Pulmonary artery endothelial cell (primary cell): Measurements from ENCODE around the gene RCHY1. TPM values are rescaled to one million over a fixed set of nuclear protein-coding genes. Genes with fewer than 3 reads are reported as not detected.
"Not testable (repeated sequence)": the region's sequence is repeated elsewhere in the genome, so short reads cannot be mapped to it uniquely, and the experiment has no call there.

Experiments used
- DNase-seq: peaks from one replicate; pipeline ENCODE4 v3.0.0-alpha.2; 2011; ENCODE audit warnings: low read depth, low spot score
- total RNA-seq: library from RNA; depleted of rRNA; stranded (reverse); fragments of >200 nt; gene quantifications from 2 replicates; pipeline ENCODE4 v1.2.3, GENCODE V29; 2014

Gene RCHY1
- 45.2 and 54.1 TPM in 2 replicates for total RNA-seq

GRCh38 chr4:75514131-75514948 lies at the start of gene RCHY1, which contains the start of gene THAP6:
Gene RCHY1 (minus strand): TSS chr4:75514403. CDS start chr4:75514286, 117 bp downstream.
Gene THAP6 (plus strand): TSS chr4:75514473. CDS start chr4:75515453, 980 bp downstream.
- peak; percentile 79 for DNase-seq

DNA sequence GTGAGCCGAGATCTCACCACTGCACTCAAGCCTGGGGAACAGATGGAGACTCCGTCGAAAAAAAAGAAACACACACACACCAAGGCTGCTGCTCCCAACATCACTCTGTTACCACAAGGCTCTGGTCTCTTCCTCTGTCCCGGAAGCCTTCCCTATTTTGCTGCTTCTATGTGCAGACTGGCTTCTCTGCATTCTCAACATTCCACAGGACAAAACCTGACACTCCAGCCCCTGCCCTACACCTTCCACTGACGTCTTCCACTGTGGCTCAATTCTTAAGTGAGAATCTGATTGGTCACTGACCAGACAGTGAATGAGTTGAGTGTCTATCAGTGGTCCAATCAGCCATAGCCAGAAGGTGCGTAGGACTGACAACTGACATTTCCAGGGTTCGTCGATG lies 47.6 kb upstream of the RCHY1 start:
- DNase-seq = no peak

GRCh38 chr4:75557696-75558095 lies 43.5 kb upstream of the RCHY1 start:
- DNase-seq = no peak

DNA sequence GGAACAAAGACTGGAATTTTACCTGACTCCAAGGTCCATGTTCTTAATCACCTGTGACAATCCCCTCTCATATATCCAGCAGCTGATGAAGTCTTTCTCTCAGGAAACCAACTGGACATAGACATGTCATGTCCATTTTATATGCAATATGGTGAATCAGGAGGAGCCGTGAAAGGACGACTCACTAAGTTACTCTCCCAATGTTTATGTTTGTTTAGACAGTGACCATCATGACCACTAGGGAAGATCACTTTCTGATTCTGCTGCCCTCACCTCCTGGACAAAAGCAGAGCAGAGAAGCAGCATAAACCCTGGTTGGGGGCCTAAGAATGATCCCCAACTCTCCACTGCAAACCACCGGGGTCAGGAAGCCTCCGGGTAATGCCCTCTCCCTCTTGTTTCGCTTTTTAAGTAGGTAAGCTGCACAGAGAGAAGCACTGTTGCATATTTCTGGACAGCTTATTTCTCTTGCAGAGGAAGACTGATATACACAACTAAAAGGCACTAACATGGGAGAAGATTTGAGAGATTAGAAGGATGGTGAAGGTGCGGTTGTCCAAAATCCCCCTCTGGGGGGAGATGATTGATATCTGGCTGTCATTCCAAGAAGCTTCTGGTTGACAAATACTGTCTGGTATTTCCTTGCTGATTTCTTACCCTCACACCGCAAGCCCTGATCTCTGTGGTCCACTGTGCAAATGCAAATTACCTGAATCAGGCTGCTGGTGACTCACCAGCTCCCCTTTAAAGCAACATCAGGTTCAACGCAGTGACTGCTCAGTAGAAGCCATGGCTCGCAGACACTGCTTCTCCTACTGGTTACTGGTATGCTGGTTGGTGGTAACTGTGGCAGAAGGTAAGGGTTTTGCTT lies 41.3 kb upstream of the RCHY1 start, which contains the start of gene ODAPH:
ODAPH (plus strand) TSS at position 773 of the 871 bp plus-strand sequence; CDS start at position 790, 17 bp downstream.
- DNase-seq = no peak

DNA sequence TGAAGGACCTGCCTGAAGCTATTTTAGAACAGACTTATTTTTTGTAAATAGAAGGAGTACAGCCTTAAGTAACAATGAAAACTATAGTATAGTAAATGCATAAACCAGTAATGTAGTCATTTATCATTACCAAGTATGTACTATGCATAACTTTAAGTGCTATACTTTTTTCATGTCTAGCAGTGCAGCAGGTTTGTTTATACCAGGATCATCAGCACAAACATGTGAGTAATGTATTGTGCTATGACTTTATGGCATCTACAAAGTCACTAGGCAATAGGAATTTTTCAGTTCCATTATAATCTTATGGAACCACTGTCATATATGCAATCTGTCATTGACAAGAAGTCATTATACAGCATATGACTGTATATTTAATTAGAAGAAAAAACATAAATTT lies 38.2 kb upstream of the RCHY1 start:
- no peak for DNase-seq

- no peak for DNase-seq
Measured at GRCh38 chr4:75549019-75549418, 34.8 kb upstream of the RCHY1 start.

- DNase-seq = no peak
Measured at GRCh38 chr4:75547647-75548387, 33.6 kb upstream of the RCHY1 start.

- no peak for DNase-seq
Measured at GRCh38 chr4:75545526-75545925, 31.3 kb upstream of the RCHY1 start.

DNA sequence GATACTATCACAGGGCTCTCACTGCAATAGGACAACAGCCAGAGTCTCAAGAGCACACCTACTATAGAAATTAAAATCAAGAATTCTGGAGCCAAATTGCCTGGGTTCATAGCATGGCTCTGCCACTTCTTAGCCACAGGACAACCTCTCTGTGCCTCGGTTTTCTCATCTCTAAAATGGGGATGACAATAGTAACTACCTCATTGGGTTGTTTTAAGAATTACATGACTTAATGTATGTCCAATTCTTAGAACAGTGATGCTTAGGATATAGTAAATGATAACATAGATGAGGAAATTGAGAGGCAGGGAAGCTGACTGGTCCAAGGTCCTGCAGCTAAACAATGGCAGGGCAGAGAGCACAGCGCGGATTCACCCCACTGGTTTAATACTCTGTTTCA lies 30.7 kb upstream of the RCHY1 start:
- no peak for DNase-seq

DNA sequence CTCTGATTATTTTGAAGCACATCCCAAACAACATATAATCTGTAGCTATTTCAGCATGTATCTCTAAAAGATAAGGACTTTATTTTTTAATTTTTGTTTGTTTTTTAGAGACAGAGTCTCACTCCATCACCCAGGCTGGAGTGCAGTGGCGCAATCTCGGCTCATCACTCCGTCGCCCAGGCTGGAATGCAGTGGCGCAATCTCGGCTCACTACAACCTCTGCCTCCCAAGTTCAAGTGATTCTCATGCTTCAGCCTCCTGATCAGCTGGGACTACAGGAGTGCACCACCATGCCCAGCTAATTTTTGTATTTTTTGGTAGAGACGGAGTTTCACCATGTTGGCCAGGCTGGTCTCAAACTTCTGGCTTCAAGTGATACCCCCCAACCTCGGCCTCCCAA lies 30.0 kb upstream of the RCHY1 start:
- DNase-seq = not testable (repeated sequence)

DNA sequence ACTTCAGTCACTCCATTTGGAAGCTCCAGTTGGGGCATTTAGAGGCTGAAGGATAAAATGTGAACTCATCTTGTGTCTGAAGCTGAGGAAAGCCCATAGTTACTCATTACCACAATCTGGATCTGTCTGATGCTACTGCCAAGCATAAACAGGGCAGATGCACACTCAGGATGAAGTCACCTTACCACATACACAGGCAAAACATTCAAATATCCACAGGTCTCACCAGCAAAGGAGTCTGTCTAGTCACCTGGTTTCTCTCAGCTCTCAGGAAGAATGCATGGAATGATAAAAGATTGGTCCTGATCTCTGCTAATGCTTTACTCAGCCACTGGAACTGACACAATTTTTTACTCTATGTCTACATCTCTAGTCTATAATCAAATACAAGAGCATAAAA lies 28.6 kb upstream of the RCHY1 start:
- no peak for DNase-seq

DNA sequence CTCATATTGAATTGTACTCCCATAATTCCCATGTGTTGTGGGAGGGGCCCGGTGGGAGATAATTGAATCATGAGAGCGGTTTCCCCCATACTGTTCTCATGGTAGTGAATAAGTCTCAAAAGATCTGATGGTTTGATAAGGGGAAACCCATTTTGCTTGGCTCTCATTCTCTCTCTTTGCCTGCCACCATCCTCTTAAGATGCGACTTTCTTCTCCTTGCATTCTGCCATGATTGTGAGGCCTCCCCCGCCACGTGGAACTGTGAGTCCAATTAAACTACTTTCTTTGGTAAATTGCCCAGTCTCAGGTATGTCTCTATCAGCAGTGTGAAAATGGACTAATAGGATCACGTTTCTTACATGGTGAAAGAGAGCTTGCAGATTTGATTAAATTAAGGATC lies 23.1 kb upstream of the RCHY1 start:
- DNase-seq = not testable (repeated sequence)

DNA sequence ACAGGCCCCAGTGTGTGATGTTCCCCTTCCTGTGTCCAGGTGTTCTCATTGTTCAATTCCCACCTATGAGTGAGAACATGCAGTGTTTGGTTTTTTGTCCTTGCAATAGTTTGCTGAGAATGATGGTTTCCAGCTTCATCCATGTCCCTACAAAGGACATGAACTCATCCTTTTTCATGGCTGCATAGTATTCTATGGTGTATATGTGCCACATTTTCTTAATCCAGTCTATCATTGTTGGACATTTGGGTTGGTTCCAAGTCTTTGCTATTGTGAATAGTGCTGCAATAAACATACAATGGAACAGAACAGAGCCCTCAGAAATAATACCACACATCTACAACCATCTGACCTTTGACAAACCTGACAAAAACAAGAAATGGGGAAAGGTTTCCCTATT lies 19.7 kb upstream of the RCHY1 start:
- DNase-seq = not testable (repeated sequence)

DNA sequence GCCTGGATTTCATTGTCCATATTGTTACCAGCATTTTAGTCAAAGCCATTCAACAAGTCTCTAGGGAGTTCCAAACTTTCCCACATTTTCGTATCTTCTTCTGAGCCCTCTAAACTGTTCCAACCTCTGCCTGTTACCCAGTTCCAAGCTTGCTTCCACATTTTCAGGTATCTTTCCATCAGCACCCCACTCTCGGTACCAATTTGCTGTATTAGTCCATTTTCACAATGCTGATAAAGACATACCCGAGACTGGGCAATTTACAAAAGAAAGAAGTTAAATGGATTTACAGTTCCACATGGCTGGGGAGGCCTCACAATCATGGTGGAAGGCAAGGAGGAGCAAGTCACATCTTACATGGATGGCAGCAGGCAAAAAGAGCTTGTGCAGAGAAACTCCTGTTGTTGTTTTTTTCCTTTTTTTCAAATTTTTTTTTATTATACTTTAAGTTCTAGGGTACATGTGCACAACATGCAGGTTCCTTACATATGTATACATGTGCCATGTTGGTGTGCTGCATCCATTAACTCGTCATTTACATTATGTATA lies 19.2 kb upstream of the RCHY1 start:
- not testable (repeated sequence) for DNase-seq

- DNase-seq = not testable (repeated sequence)
Measured at GRCh38 chr4:75531536-75532143, 17.4 kb upstream of the RCHY1 start.

DNA sequence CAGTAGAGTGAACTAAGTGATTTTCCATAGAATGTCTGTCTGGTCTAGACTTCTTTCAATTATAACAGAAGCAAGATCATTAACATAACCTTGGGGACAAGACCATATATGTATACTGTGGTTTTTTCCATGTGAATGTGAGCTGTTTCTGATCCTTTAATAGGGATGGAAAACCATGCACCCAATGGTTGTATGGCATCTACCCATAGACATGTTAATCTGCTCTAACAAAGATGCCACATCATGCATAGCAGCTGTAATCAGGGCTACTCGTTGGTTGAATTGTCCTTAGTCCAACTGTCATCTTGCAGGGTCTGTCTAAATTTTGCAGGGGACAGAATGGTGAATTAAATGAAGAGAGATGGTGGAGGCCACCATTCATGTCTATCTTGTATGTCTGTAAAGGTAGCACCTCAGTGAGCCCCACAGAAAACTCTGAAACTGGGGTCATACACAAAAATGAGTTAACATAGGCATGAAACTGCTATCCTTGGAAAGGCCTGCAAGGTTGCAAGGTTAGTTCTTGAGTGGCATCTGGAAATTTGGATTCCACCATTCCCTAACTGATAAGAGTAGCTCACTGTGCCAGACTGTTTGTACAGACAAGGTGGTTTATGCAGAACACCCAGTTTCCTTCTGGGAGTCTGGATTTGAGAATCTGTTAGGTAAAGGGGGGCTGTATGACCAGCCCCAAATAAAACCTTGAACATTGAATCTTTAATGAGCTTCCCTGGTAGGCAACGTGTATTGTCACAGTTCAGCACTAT lies 16.5 kb upstream of the RCHY1 start:
- no peak for DNase-seq

GRCh38 chr4:75527482-75527881 lies 13.3 kb upstream of the RCHY1 start:
- DNase-seq = no peak

GRCh38 chr4:75525910-75526309 lies 11.7 kb upstream of the RCHY1 start:
- DNase-seq = no peak

GRCh38 chr4:75525086-75525485 lies 10.9 kb upstream of the RCHY1 start:
- no peak for DNase-seq

GRCh38 chr4:75519452-75519851 lies 5.2 kb upstream of the RCHY1 start:
- DNase-seq = not testable (repeated sequence)
